Inflammatory macrophage treated with lipopolysaccharide for 1 hour (primary cell): ENCODE results near the gene RCAN2.

Experiments used
- DNase-seq, 2 donors: peaks; one replicate each; pipeline ENCODE4 v3.0.0-alpha.2; 2020 to 2022

RCAN2 gene

DNA sequence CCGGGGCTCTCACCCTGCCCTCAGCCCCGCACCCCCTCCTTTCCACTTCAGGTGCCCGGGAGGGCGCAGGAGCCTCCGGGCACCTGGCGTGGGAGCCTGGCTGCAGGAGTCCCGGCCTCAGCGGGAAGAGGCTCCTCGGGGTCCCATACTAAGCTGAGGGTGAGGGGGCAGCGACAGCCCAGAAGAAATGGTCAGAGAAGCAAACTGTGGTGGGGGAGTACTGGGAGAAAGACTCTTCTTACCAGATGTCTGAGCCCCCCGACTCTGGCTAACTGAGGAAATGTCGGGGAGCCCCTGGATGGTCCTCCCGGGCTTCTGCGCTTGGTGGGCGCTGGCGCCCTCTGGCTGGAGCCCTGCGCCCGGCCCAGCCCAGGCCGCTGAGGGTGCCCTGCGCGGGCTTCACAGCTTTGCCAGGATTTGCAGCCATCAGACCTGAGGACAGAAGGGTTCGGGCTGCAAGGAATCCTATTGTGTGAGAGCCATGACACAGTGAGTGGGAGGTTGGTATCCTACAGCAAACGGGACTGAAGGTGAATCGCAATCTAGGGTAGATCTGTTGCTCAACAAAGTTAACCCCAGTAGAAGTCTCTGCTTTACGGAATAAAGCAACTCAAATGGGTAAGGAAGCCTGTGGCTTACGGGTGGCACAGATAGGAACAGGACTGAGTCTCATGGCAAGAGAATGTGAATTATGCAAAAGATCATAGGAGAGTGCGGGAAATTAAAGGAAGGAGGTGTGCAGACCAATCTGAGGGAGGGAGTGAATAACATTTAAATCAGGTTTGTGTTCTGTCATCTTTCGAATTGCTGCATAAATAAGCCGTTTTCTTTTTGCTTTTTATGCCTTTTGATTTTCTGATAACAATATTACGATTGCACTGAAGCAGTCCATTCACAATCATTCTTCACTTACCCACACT, 639 bp upstream of the RCAN2 start:
- no peak for DNase-seq

DNA sequence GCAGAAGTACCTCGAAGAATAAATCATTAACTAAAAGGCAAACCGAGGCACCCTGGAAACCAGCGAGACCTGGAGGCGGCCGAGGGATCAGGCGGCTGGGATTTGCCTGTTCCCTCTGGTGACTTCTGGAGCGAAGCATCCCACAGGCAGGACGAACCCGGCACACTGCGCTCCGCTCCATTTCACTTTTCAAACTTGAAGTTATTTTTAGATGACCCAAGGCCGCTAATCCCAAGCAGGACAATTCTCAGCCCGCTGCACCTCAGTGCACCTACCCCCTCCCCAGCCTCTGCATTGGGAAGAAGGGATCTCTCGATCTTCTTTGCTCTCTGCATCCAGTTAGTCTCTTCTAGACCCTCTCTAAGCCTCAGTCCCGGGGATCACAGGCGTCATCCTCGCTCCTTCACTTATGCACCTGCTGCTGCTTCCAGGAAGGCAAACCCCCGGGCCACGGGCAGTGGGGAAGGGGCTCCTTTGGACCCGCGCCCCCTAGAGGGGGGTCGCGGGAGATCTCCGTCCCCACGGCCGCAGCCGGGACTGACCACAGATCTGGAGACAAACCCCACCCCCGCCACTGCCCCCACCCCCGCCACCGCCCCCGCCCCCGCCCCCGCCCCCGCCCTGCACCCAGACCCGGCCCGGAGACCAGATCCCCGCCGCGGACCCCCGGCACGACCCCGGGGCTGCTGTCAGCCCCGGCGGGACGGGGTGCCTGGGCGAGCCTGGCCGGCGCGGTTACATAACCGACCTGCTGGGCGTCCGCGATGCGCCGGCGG, 636 bp downstream of the RCAN2 start:
- no peak for DNase-seq

DNA sequence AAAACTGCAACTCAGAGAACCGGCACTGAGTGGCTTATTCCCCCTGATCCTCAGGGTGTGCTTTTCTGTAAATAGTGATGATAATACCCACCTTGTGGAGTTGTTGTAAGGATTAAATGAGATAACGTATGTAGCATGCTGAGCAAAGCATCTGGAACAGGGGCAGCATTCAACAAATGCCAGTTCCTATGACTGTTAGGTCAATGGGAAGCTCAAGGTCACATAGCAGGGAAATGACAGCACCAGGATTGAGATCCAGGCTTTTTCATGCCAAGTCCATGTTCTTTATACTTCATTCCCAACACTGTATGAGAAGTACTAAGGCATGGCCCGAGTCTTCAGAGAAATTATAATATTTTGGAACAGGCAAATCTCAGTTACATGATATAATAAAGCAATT, 5.1 kb downstream of the RCAN2 start:
- no peak for DNase-seq

DNA sequence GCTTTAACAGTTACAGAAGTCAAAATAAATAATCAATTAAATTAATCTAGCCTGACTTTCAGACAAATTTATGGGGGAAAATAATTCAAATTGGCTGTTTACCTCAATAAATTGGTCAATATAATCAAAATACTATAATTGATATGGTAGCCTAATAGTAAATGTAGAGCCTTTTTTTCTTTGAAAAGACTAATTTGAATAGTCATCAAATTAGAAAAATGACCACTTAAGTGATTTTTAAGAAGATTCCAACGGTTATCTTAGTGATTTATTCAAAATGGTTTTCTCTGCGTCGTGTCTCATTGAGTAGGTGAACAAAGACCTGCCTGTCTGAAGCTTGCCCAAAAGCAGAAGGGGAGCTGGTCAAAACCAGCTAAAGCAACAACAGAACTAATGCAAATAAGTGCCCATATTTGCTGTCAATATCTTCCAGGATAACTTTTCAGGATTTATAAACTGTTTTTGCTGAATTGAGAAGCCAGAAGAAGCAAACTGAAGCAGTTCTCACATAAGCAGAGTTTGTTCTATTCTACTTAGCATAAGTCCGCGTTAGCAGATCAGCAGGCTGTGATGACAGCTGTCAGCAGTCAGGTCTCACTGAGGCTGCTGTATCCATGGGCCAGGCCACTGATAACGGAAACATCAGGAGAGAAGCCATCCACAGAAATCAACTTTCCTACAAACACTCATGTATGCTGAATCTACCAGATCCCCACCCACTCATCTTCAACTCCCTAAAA, 7.0 kb downstream of the RCAN2 start:
- no peak for DNase-seq

DNA sequence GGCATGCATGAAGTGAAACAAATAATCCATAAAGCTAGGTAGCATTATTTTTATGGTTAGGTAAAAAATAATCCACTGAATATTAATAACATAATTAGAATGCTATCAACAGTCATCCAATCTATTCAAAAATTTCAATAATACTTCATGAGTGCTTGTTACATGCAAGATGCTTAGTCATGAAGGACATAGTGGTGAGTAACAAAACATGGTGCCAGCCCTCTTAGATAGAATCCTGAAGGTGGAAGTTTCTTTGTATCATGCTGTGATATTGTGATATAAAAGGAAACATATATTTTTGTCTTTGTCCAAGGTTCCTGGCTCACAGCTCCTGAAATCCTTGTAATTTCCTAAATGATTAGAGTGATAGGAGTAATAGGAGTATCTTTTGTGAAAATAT, 14.9 kb downstream of the RCAN2 start:
- DNase-seq = no peak

DNA sequence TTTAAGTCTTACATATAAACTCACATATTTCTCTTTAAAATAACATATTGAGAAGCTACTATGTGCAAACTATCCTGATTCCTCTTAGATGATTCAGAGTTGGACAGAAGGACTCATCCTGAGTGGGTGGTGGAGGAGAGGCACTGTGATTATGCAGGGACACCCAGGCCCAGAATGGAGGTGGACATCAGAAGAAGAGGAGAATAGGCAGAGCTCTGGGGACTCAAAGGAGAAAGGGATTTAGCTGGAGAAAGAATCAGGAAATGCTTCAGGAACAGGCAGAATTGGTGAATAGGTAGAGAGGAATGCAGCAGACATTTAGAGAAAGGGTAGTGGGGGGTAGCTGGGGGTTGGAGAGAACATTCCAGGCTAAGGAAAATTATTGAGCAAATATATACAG, 17.4 kb downstream of the RCAN2 start:
- no peak for DNase-seq

DNA sequence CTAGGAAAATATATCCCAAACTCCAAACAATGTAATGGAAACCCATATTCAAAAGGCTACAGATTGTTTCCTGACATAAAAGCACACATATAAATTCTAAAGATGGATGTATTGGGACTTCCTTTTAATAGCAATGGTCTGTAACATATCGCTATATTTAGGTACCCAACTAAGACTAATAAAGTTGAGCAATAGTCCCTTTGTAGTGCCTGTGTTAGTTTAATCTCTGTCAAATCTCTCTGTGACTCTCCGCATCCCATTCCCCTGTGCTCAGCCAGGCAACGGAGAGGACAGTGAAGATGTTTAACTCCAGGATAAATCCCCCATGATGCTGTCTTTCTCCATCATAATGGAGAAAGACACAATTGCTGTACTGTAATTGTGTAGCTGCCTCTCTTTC, 19.0 kb downstream of the RCAN2 start:
- no peak for DNase-seq

DNA sequence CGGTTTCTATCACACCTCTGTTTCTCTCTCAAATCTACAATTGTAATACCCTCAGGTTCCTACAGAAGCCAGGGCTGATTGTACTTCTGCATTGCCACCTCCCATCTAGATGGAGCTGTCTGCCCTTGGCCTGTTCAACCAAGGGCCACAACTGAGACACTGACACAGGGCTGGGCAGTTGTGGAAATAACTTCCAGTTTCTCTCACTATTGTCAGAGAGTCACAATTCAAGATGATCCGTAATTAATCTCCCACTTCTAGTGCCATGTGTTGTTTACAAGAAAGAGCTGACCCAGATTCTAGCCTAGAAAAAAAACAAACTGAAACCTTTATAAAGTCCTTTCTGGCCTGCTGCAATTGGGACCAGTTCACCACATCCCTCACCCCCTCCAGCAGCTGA, 22.2 kb downstream of the RCAN2 start:
- DNase-seq = no peak

DNA sequence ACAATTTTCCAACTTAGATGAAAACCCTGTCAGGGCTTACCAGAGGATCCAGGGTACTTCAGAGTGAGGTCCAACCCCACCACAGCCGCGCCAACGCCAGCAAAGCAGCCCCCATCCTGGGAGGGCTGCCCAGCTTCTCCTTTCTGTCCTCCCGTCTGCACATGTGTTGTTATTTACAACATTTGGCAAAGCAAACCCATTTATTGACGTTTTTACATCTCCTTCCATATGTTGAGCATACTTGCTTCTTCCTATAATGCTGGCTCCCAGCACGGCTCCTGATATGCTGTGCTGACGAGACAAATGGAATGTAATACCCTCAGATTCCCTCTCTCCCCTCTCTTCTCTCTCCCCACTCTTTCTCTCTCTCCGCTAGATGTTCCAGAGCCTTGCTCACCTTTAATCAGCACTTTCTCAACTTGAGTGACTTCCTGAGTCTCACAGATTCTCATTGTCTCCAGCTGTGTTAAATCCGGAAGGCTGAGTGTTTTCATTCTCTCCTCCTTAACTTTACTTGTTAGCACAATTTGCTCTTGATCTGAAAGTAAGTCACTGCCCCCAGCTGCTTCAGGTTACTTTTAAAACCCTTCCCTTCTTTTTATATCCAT, 22.7 kb downstream of the RCAN2 start:
- no peak for DNase-seq

DNA sequence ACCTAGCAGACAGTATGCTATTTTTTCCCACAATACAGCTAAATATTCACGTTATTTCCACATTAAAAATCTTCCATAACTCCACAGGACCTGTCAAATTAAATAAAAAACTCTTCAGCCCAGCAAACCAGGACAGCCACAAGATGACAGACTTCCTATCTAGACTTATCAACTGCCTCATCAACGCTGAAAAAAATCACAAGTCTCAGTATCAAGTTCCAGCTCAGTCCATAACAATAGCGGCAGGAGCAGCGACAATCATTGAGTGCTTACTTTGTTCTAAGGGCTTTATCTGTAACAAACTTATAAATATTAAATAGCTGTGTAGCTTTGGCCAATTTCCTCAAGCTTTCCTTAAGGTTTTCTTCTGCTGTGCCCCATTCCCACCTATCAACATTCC, 24.7 kb downstream of the RCAN2 start:
- DNase-seq = no peak

DNA sequence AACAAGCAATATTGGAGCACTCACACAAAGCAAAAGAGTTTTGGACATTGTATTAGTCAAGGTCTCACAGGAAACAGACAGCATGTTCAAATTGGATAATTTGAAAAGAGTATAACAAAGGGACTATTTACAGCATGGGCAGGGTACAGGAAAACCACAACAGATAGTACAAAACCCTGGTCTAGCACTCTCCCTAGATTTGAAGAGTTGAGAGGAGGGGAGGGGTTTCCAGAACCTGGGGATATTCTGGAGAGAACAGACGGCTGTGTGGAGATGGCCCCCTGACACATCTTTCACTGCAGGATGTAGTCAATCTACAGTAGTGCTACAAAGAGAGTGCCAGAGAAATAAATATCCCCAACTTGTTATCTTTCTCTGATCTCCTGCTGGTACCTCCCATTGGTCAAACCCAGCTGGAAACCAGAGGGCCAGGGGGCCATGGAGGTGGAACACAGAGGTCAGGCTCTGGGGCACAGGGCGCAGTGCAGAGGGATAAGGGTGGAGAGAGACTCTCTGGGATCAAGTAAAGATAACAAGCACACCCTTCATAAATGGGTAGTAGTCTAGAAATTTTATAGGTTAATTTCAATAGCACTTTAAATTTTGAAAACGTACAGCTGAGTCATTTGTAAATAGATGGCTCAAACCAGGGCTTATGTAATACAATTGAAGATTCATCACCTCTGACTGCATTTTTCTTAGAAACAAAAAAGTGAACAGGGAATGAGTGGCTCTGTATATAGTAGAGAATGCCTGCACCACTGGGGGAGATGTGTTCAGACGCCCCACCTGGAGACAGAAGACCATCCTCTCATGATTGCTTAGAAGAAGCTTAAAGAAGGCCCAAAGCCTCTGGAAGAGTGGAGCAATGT, 25.7 kb downstream of the RCAN2 start:
- DNase-seq = no peak

DNA sequence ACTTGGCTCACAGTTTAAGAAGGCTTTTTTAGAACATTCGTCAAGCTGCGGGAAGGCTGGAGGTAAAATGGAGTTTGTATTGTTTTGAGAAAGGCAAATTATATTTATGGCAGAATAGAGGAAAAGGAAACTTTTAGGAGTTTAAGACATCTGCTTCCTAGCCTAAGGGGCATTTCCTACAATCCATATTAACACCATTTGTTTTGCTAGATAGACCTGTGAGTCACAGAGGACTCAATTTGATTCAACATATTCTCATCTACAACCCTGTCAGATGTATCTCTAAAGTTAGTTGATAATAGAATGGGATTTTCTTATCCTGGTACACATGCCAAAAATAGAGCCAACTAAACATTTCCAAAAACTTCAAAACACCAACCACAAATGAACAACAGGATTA, 35.0 kb downstream of the RCAN2 start:
- no peak for DNase-seq

DNA sequence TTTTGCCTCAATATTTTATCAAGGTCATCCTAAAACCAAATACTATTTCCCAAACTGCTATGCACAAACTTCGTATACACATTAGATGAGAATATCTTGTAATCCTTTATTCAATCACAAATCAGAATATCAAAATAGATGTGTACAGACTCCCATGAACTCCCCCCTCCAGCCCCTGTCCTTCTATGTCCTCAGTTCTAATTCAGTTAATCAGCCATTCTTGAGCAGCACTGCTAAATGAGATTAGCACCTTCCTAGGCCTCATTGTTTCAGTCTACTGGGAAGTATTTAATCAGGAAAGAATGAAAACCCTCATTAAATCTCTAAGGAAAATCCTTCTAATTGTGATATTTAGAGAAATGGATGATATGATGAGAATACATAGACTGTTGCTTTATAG, 36.6 kb downstream of the RCAN2 start:
- DNase-seq = no peak

DNA sequence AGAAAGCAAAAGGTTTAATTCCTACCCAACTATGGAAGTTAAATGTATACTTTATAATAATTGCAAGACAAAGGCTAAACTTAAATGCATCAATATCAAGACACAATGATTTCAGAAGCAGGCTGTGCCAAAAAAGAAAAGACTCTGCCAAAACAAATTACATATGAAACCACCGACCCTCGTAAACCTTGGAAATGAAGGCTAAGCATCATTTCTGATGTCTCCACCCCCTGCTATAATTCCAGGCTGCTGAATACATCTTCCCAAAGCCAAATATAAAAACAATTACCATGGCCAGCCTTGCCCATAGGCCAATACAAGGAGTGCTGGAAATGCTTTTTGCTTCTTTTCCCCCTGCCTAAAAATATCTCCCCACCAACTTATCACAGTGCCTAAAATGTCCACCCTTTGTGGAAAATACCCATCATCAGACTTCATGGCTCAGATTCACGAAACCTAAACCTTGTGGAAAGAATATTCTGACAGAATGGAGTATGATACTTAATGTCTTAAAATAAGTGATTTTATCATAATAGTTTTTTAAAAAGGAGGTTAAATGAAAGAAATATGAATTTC, 37.4 kb downstream of the RCAN2 start:
- no peak for DNase-seq

DNA sequence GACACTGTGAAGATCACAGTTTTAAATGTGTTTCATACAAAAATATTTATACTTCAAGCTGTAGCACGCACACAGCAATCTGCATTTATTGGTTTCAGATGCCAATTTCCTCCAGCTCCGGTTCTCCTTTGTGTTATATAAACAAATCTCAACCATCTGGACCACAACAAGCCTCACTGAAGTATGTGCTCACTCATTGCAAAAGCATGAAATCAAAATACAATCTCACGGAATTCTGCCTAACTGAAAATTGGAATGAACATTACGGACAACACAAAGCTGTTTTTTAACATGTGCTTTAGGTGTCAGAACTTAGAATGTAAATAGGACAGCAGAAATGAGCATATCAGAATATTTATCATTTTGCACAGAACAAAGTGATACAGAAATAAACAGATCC, 38.0 kb downstream of the RCAN2 start:
- no peak for DNase-seq

DNA sequence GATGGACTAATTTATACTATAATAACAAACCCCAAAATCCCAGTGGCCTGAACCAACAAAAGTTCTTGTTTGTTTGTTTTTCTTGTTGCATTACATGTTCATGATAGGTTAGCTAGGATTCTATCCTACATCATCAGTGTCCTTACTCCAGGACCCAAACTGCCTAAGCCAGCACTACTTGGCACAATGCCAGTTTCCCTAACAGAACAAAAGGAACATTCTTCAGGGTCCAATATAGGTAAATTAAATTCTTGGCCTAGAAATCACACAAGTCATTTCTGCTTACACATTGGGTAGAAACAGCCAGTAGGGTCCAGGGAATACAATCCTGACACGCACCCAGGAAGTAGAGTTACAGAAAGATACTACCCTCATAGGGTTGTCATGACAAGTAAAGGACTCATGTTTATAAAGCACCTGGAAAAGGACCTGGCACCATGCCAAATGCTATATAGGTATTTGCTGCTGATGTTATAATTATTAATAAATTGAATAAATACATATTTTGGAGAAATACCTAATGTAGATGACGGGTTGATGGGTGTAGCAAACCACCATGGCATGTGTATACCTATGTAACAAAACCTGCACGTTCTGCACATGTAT, 38.8 kb downstream of the RCAN2 start:
- no peak for DNase-seq

DNA sequence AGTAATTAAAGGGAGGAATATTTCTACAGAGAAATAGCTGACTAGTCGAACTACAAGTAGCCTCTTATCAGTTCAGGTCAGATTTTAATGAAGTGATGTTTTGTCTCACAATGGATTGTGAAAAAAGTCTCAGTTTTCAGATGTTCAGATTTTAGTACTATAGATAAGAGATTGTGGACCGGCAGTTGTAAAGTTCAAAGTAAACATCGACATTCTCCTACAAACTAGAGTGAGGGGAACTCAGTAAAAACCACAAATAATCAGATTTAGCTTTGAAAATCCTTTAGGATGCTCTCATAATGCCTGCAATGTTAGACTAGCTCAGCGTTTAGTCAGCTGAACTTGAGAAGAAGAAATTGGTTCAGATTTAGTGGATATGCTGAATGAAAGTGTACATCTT, 39.9 kb downstream of the RCAN2 start:
- DNase-seq = no peak

DNA sequence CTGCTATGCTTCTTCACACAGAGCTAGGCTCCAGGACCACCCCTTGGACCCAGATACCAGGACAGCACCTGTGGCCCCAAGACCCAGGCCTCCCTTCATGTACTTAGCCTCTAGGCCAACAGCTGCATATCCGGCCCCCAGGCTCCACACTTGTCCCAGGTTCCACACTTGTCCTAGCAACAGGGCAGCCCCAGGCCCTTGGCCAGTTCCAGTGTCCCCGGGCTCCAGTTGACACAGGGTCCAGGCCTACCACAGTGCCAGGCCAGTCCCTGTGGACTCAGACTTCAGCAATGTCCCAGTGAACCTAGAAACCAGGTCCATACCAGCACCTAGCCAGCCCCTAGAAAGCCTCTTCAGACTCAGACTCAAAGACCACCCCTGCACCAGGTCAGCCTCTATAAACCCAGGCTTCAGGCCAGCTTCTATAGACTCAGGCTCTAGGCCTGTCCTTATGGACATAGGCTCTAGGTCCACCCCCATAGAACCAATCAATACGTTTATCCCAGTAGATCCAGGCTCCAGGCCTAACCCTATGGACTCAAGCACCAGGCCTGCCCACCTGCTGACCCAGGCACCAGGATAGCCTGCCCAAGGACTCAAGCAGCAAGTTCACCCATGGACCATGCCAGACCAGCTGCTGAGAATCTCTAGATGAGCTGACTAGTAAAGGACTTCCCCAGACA, 46.3 kb downstream of the RCAN2 start:
- no peak for DNase-seq

DNA sequence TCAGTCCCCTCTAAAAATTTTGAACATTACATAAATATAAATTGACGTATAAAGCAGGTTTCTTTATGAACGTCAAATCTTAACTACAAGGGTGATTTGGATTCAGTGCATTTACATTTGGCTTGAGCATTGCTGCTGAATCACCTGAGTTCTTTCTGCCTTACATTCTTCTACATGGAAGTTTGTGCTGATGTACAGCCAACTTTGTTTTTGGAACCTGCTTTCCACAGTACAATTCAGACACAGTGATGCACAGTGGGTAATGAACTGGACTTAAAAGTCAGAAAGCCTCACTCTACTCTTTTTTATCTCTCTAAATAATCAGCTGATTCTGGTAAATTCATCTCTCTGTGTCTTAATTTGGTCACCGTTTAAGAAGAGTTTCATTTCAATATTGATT, 47.6 kb downstream of the RCAN2 start:
- DNase-seq = no peak

DNA sequence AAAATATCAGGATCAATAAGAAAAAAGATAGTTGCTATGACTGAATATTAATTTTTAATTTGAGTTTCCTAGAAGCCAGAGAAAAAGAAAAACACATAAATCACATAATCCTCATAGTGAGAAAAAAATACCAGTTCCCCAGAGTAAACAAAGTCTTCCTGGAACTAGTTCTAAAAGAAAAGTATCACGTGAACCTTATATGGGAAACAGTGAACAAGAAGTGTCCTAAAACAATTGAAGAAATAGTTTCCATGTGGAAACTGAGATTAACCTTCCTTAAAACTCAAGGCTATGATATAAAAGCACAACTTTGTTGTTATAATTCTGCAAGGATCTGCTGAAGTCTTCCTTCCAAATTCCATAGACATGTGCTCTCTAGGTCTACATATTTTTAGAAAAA, 50.6 kb downstream of the RCAN2 start:
- DNase-seq = no peak

DNA sequence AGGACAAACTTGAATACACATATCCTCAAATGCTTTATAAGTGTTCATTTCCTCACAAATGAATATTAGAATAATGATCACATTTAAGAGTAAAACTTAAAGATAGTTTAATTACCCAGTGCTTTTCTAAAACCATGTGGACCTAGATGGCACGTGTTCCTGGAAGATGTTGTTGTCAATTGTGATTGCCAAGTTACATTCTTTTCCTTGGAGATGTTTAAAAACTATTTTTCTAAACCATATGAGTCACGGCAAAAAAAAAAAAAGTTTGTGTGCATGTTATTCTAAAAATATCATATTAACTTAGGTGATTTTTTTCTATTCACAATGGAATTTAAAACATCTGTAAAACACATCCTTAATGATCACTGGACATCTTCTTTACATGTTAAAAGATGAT, 51.1 kb downstream of the RCAN2 start:
- no peak for DNase-seq
